Raji (cell line): ENCODE data around the gene RNF17.

ENCODE experiments used
- POLR2A ChIP-seq: IDR thresholded peaks from 2 replicates; pipeline ENCODE4 v1.6.1; 2011; ENCODE audit warnings: low read depth, low read length, control low read depth; ENCODE audit not compliant: insufficient read depth

The RNF17 gene

GRCh38 chr13:24763596-24764275 lies at the start of gene RNF17:
Gene RNF17 (plus strand): TSS chr13:24764169. CDS start chr13:24764204, 35 bp downstream.
- TF ChIP-seq POLR2A = no peak

- no peak for TF ChIP-seq POLR2A
Observed at GRCh38 chr13:24716011-24716410, 48.0 kb upstream of the RNF17 start.

GRCh38 chr13:24716446-24716845 lies 47.5 kb upstream of the RNF17 start:
- no peak for TF ChIP-seq POLR2A

GRCh38 chr13:24717217-24717616 lies 46.8 kb upstream of the RNF17 start:
- no peak for TF ChIP-seq POLR2A

- no peak for TF ChIP-seq POLR2A
Observed at GRCh38 chr13:24718192-24718965, 45.6 kb upstream of the RNF17 start.

GRCh38 chr13:24719139-24719538 lies 44.8 kb upstream of the RNF17 start:
- TF ChIP-seq POLR2A = no peak

- no peak for TF ChIP-seq POLR2A
Observed at GRCh38 chr13:24723206-24723605, 40.8 kb upstream of the RNF17 start.

GRCh38 chr13:24724714-24725113 lies 39.3 kb upstream of the RNF17 start:
- TF ChIP-seq POLR2A = no peak

GRCh38 chr13:24725379-24725778 lies 38.6 kb upstream of the RNF17 start:
- TF ChIP-seq POLR2A = no peak

- TF ChIP-seq POLR2A = no peak
Observed at GRCh38 chr13:24727731-24728601, 36.0 kb upstream of the RNF17 start.

GRCh38 chr13:24734950-24735349 lies 29.0 kb upstream of the RNF17 start:
- no peak for TF ChIP-seq POLR2A

- no peak for TF ChIP-seq POLR2A
Observed at GRCh38 chr13:24737042-24737441, 26.9 kb upstream of the RNF17 start.

- no peak for TF ChIP-seq POLR2A
Observed at GRCh38 chr13:24738366-24738847, 25.6 kb upstream of the RNF17 start.

- TF ChIP-seq POLR2A = no peak
Observed at GRCh38 chr13:24740014-24740890, 23.7 kb upstream of the RNF17 start.

GRCh38 chr13:24741016-24741662 lies 22.8 kb upstream of the RNF17 start:
- no peak for TF ChIP-seq POLR2A

- TF ChIP-seq POLR2A = no peak
Observed at GRCh38 chr13:24741791-24742190, 22.2 kb upstream of the RNF17 start.
